CD4-positive, alpha-beta T cell (primary cell): Measurements from ENCODE around the gene LMNB1. TPM values are rescaled to one million over a fixed set of nuclear protein-coding genes. Genes with fewer than 3 reads are reported as not detected.

ENCODE experiments used
- ATAC-seq: fragments of 200-7000 bp; cut with Tn5 transposase; one replicate; pipeline ENCODE4 v1.10.0; 2022; ENCODE audit warnings: mild to moderate bottlenecking; ENCODE audit not compliant: poor library complexity
- CTCF ChIA-PET: fragments of 350-600 bp; sonication (Branson Sonifier 250); formaldehyde crosslinking; loops from one replicate; lab custom pipeline; 2021; ENCODE audit warnings: antibody characterized with exemption, inconsistent platforms; lab: Charles Lee
- POLR2A ChIA-PET: fragments of 350-600 bp; sonication (Branson Sonifier 250); formaldehyde crosslinking; loops from one replicate; lab custom pipeline; 2021; ENCODE audit warnings: antibody characterized with exemption, inconsistent platforms; lab: Charles Lee
- DNase-seq, 14 experiments: peaks; one replicate each; pipeline ENCODE4 v3.0.0-alpha.2; 2013 to 2020; ENCODE audit warnings: mixed read lengths in 2 of 14
- H3K27ac ChIP-seq, 2 donors: one replicate each; pipeline versions ENCODE4 v1.5.1 to v1.7.0; 2013; ENCODE audit warnings: low read length in 2 of 2, low read depth in 1 of 2, mild to moderate bottlenecking in 1 of 2
- H3K27me3 ChIP-seq, 2 experiments: 1 replicate in 1 of 2; 2 replicates in 1 of 2; pipeline versions ENCODE4 v1.6.1 to v1.7.0; 2013; ENCODE audit warnings: low read length in 2 of 2, control low read depth in 1 of 2, mild to moderate bottlenecking in 1 of 2, moderate library complexity in 1 of 2; ENCODE audit not compliant: insufficient read depth in 2 of 2, control insufficient read depth in 1 of 2
- H3K36me3 ChIP-seq: one replicate; pipeline ENCODE4 v1.6.1; 2013; ENCODE audit warnings: low read length, control low read depth; ENCODE audit not compliant: insufficient read depth
- H3K4me1 ChIP-seq: one replicate; pipeline ENCODE4 v1.6.1; 2013; ENCODE audit warnings: low read length, control low read depth; ENCODE audit not compliant: insufficient read depth
- H3K4me3 ChIP-seq: one replicate; pipeline ENCODE4 v1.5.1; 2013; ENCODE audit warnings: mild to moderate bottlenecking, low read length, moderate library complexity
- H3K9me3 ChIP-seq, 2 experiments: 1 replicate in 1 of 2; 2 replicates in 1 of 2; pipeline versions ENCODE4 v1.6.1 to v1.7.0; 2013; ENCODE audit warnings: low read length in 2 of 2, mild to moderate bottlenecking in 2 of 2, control low read depth in 1 of 2, moderate library complexity in 1 of 2; ENCODE audit not compliant: control insufficient read depth in 1 of 2, insufficient read depth in 1 of 2
- H3K27ac Mint-ChIP-seq: one replicate; pipeline ENCODE4 v1.8.0; 2020; ENCODE audit warnings: mixed read lengths
- H3K27me3 Mint-ChIP-seq: one replicate; pipeline ENCODE4 v1.8.0; 2021; ENCODE audit warnings: mixed read lengths
- H3K36me3 Mint-ChIP-seq: one replicate; pipeline ENCODE4 v1.8.0; 2021; ENCODE audit warnings: low read depth, mixed read lengths
- H3K4me1 Mint-ChIP-seq: one replicate; pipeline ENCODE4 v1.8.0; 2021; ENCODE audit warnings: low read depth, mixed read lengths
- H3K4me3 Mint-ChIP-seq: one replicate; pipeline ENCODE4 v1.8.0; 2020; ENCODE audit warnings: mild to moderate bottlenecking, mixed read lengths
- H3K9me3 Mint-ChIP-seq: one replicate; pipeline ENCODE4 v1.8.0; 2020; ENCODE audit warnings: mixed read lengths
- CTCF ChIP-seq: fragments of 200-600 bp; IDR thresholded peaks from one replicate; pipeline ENCODE4 v1.8.0; 2022; ENCODE audit warnings: antibody characterized with exemption, mild to moderate bottlenecking
- intact Hi-C, 2 experiments: fragments of 100-400 bp; cut with DNase I in 1 of 2; cut with micrococcal nuclease in 1 of 2; formaldehyde crosslinking; loops; one replicate each; pipeline versions ENCODE4 v1.15.1 to v1.9.0; 2023 to 2025; cut with DNase I, micrococcal nuclease
- total RNA-seq, 174 experiments: library from RNA in 2 of 174; stranded (reverse) in 2 of 174; gene quantifications; one replicate each; pipeline ENCODE4 v1.2.3 and lab custom pipeline; 2021 to 2026

The LMNB1 gene
- total RNA-seq, 2 experiments from 2014 or later, result 30.6 to 31.1 TPM

- Histone ChIP-seq H3K36me3 (no peaks in the 10 kb centered on the region), H3K4me1 (no peaks in the 10 kb centered on the region), H3K9me3 (no peaks in the 10 kb centered on the region), H3K27ac (no peak overlapping the region), H3K4me3 (no peak overlapping the region), H3K27me3 (no peaks in the 10 kb centered on the region)
- ChIA-PET CTCF (no interaction called here), POLR2A (no interaction called here)
- TF ChIP-seq CTCF, result no peak
- no peak for DNase-seq
- intact Hi-C loops, result no loop called here
- no peak overlapping the region for H3K4me3 Mint-ChIP-seq
- no peak overlapping the region for H3K27ac Mint-ChIP-seq
- H3K4me1 Mint-ChIP-seq, result peaks cover under 1% of the 10 kb centered on the region
- no peaks in the 10 kb centered on the region for H3K9me3 Mint-ChIP-seq
- no peaks in the 10 kb centered on the region for H3K36me3 Mint-ChIP-seq
- no peak for ATAC-seq
- no peaks in the 10 kb centered on the region for H3K27me3 Mint-ChIP-seq
These were observed 40.8 kb upstream of the LMNB1 start for GRCh38 chr5:126736141-126736540.

- no peaks in the 10 kb centered on the region for H3K9me3 Mint-ChIP-seq
- TF ChIP-seq CTCF, result no peak
- no peak overlapping the region for H3K4me3 ChIP-seq
- no peak overlapping the region for H3K27ac ChIP-seq
- DNase-seq (no peak), ATAC-seq (no peak)
- intact Hi-C loops, result no loop called here
- H3K27me3 ChIP-seq, result no peaks in the 10 kb centered on the region
- H3K27me3 Mint-ChIP-seq, result no peaks in the 10 kb centered on the region
- no peaks in the 10 kb centered on the region for H3K9me3 ChIP-seq
- no peaks in the 10 kb centered on the region for H3K4me1 Mint-ChIP-seq
- no peak overlapping the region for H3K27ac Mint-ChIP-seq
- ChIA-PET POLR2A (no interaction called here), CTCF (no interaction called here)
- no peaks in the 10 kb centered on the region for H3K36me3 ChIP-seq
- H3K36me3 Mint-ChIP-seq, result no peaks in the 10 kb centered on the region
- no peaks in the 10 kb centered on the region for H3K4me1 ChIP-seq
- no peak overlapping the region for H3K4me3 Mint-ChIP-seq
These were observed 35.6 kb upstream of the LMNB1 start for GRCh38 chr5:126741361-126741760.

- no peaks in the 10 kb centered on the region for H3K9me3 Mint-ChIP-seq
- H3K4me3 Mint-ChIP-seq, result no peak overlapping the region
- Histone ChIP-seq H3K36me3 (no peaks in the 10 kb centered on the region), H3K9me3 (no peaks in the 10 kb centered on the region), H3K4me3 (no peak overlapping the region), H3K4me1 (no peaks in the 10 kb centered on the region), H3K27ac (no peak overlapping the region), H3K27me3 (no peaks in the 10 kb centered on the region)
- H3K4me1 Mint-ChIP-seq, result peaks cover 1% of the 10 kb centered on the region
- H3K27ac Mint-ChIP-seq, result no peak overlapping the region
- ChIA-PET POLR2A (no interaction called here), CTCF (no interaction called here)
- ATAC-seq (no peak), DNase-seq (no peak)
- intact Hi-C loops, result no loop called here
- TF ChIP-seq CTCF, result no peak
- H3K36me3 Mint-ChIP-seq, result no peaks in the 10 kb centered on the region
- H3K27me3 Mint-ChIP-seq, result no peaks in the 10 kb centered on the region
These were observed 34.5 kb upstream of the LMNB1 start for GRCh38 chr5:126742425-126742824.
